H1 (cell line): ENCODE measurements around the gene TTLL1. TPM values are rescaled to one million over a fixed set of nuclear protein-coding genes. Genes with fewer than 3 reads are reported as not detected.

Experiments used
- CTCF ChIA-PET: fragments of 300-600 bp; sonication (Branson Sonifier 250); formaldehyde crosslinking; loops from one replicate; lab custom pipeline; 2021; ENCODE audit not compliant: partially characterized antibody; lab: Charles Lee
- POLR2A ChIA-PET: fragments of 300-600 bp; sonication (Branson Sonifier 250); formaldehyde crosslinking; loops from one replicate; lab custom pipeline; 2021; ENCODE audit warnings: inconsistent platforms; ENCODE audit not compliant: partially characterized antibody; lab: Charles Lee
- DNase-seq, 2 experiments: peaks; one replicate each; pipeline versions ENCODE4 v3.0.0 to v3.0.0-alpha.2; 2010 to 2022; ENCODE audit warnings: low spot score in 2 of 2, low read depth in 1 of 2, mixed read lengths in 1 of 2
- FAIRE-seq: peaks from 2 replicates; lab custom pipeline; 2011; peaks lifted over from hg19 to GRCh38; lab: Jason Lieb, UNC
- H2AFZ ChIP-seq: 2 replicates; pipeline ENCODE4 v1.8.1; 2012; ENCODE audit warnings: low read length, inconsistent platforms
- H2AK5ac ChIP-seq: 2 replicates; pipeline ENCODE4 v1.6.1; 2013; ENCODE audit warnings: low read depth, low read length
- H2BK120ac ChIP-seq: replicated peaks from 2 replicates; pipeline ENCODE3; 2013; ENCODE audit warnings: low read depth, low read length, inconsistent platforms
- H2BK12ac ChIP-seq: 2 replicates; pipeline ENCODE4 v1.6.1; 2013; ENCODE audit warnings: low read depth, low read length
- H2BK15ac ChIP-seq: 2 replicates; pipeline ENCODE4 v1.6.1; 2013; ENCODE audit warnings: low read length
- H2BK20ac ChIP-seq: 2 replicates; pipeline ENCODE4 v1.6.1; 2013; ENCODE audit warnings: low read length
- H2BK5ac ChIP-seq: 2 replicates; pipeline ENCODE4 v1.6.1; 2013; ENCODE audit warnings: low read depth, low read length
- H3K14ac ChIP-seq: 2 replicates; pipeline ENCODE4 v1.6.1; 2013; ENCODE audit warnings: inconsistent platforms; ENCODE audit not compliant: insufficient read length
- H3K18ac ChIP-seq: 2 replicates; pipeline ENCODE4 v1.6.1; 2013; ENCODE audit warnings: low read length; ENCODE audit errors: extremely low read depth
- H3K23ac ChIP-seq: 2 replicates; pipeline ENCODE4 v1.6.1; 2013; ENCODE audit warnings: inconsistent platforms; ENCODE audit not compliant: insufficient read length
- H3K23me2 ChIP-seq: 2 replicates; pipeline ENCODE4 v1.6.1; 2013; ENCODE audit warnings: low read depth, low read length
- H3K27ac ChIP-seq: 2 replicates; pipeline ENCODE4 v1.6.1; 2011; ENCODE audit warnings: low read depth, low read length, inconsistent platforms
- H3K27me3 ChIP-seq, 4 experiments: replicated peaks in 1 of 4; 1 replicate in 1 of 4; 2 replicates in 3 of 4; pipeline versions ENCODE4 v1.6.1 to v1.8.1; 2011 to 2013; ENCODE audit warnings: low read length in 3 of 4, mild to moderate bottlenecking in 3 of 4, inconsistent platforms in 2 of 4, mixed read lengths in 2 of 4, moderate library complexity in 1 of 4; ENCODE audit not compliant: control insufficient read depth in 3 of 4, insufficient read depth in 3 of 4; ENCODE audit errors: extremely low read depth in 1 of 4
- H3K36me3 ChIP-seq, 4 experiments: 2 replicates each; pipeline versions ENCODE4 v1.6.1 to v1.8.1; 2011 to 2013; ENCODE audit warnings: mild to moderate bottlenecking in 4 of 4, low read length in 3 of 4, moderate library complexity in 2 of 4, control low read depth in 1 of 4, inconsistent platforms in 1 of 4; ENCODE audit not compliant: insufficient read depth in 4 of 4, control insufficient read depth in 2 of 4
- H3K4ac ChIP-seq: replicated peaks from 2 replicates; pipeline ENCODE3; 2013; ENCODE audit warnings: low read length, low read depth, mixed read lengths, inconsistent platforms; ENCODE audit not compliant: insufficient read length
- H3K4me1 ChIP-seq, 4 experiments: replicated peaks in 1 of 4; 1 replicate in 1 of 4; 2 replicates in 3 of 4; pipeline versions ENCODE4 v1.6.1 to v1.8.1; 2011 to 2013; ENCODE audit warnings: low read length in 3 of 4, inconsistent platforms in 2 of 4, mixed read lengths in 1 of 4; ENCODE audit not compliant: insufficient read depth in 4 of 4, control insufficient read depth in 3 of 4
- H3K4me2 ChIP-seq, 2 experiments: 2 replicates each; pipeline versions ENCODE4 v1.6.1 to v1.8.1; 2011 to 2013; ENCODE audit warnings: low read depth in 2 of 2, low read length in 2 of 2, control low read depth in 1 of 2, inconsistent platforms in 1 of 2, mild to moderate bottlenecking in 1 of 2; ENCODE audit not compliant: insufficient read depth in 1 of 2
- H3K4me3 ChIP-seq, 4 experiments: fragments of 200-600, 300-600 bp in 1 of 4; sonication (generic), shearing (Covaris generic), sonication (Bioruptor Twin) in 1 of 4; 2 replicates each; pipeline versions ENCODE4 v1.5.1 to v1.8.1; 2011 to 2016; ENCODE audit warnings: low read length in 4 of 4, low read depth in 3 of 4, control low read depth in 2 of 4, inconsistent platforms in 2 of 4, mild to moderate bottlenecking in 2 of 4, mixed read lengths in 1 of 4, moderate library complexity in 1 of 4; ENCODE audit not compliant: insufficient read depth in 2 of 4; ENCODE audit errors: extremely low read depth in 1 of 4
- H3K56ac ChIP-seq: replicated peaks from 2 replicates; pipeline ENCODE3; 2013; ENCODE audit warnings: low read depth, mild to moderate bottlenecking, mixed read lengths, low read length, inconsistent platforms; ENCODE audit not compliant: insufficient read length
- H3K79me1 ChIP-seq: 2 replicates; pipeline ENCODE4 v1.6.1; 2013; ENCODE audit warnings: low read depth, low read length, control low read depth
- H3K79me2 ChIP-seq, 2 experiments: 2 replicates each; pipeline versions ENCODE4 v1.6.1 to v1.8.1; 2012 to 2013; ENCODE audit warnings: low read length in 2 of 2, mild to moderate bottlenecking in 2 of 2, inconsistent platforms in 1 of 2; ENCODE audit not compliant: insufficient read depth in 2 of 2, control insufficient read depth in 1 of 2
- H3K9ac ChIP-seq, 4 experiments: replicated peaks in 1 of 4; 1 replicate in 1 of 4; 2 replicates in 3 of 4; pipeline versions ENCODE4 v1.6.1 to v1.8.1; 2011 to 2013; ENCODE audit warnings: low read depth in 3 of 4, low read length in 3 of 4, control low read depth in 2 of 4, mild to moderate bottlenecking in 2 of 4, moderate library complexity in 2 of 4, inconsistent platforms in 1 of 4; ENCODE audit errors: extremely low read depth in 1 of 4
- H3K9me3 ChIP-seq, 2 experiments: 2 replicates each; pipeline versions ENCODE4 v1.6.1 to v1.8.1; 2012 to 2013; ENCODE audit warnings: mild to moderate bottlenecking in 2 of 2, moderate library complexity in 2 of 2, control low read depth in 1 of 2, inconsistent platforms in 1 of 2, low read depth in 1 of 2, low read length in 1 of 2, mixed read lengths in 1 of 2; ENCODE audit not compliant: insufficient read depth in 2 of 2
- H4K20me1 ChIP-seq, 2 experiments: replicated peaks in 1 of 2; 2 replicates each; pipeline versions ENCODE3 to v1.8.1; 2011 to 2013; ENCODE audit warnings: inconsistent platforms in 2 of 2, low read length in 2 of 2, mild to moderate bottlenecking in 1 of 2; ENCODE audit not compliant: insufficient read depth in 2 of 2, control insufficient read depth in 1 of 2
- H4K5ac ChIP-seq: 2 replicates; pipeline ENCODE4 v1.6.1; 2013; ENCODE audit warnings: low read length, low read depth, mixed read lengths, inconsistent platforms; ENCODE audit not compliant: insufficient read length
- H4K8ac ChIP-seq: 2 replicates; pipeline ENCODE4 v1.8.0; 2013; ENCODE audit warnings: mild to moderate bottlenecking, moderate library complexity, low read length, inconsistent platforms; ENCODE audit not compliant: insufficient read depth; ENCODE audit errors: extremely low read depth
- H4K91ac ChIP-seq: replicated peaks from 2 replicates; pipeline ENCODE3; 2013; ENCODE audit warnings: low read length, mixed read lengths, inconsistent platforms; ENCODE audit not compliant: insufficient read length
- ASH2L ChIP-seq: fragments of 200-600, 300-600 bp; sonication (generic); IDR thresholded peaks from one replicate; pipeline ENCODE4 v1.7.1; 2017; ENCODE audit warnings: low read length
- CREB1 ChIP-seq: IDR thresholded peaks from 2 replicates; pipeline ENCODE4 v1.6.1; 2012; ENCODE audit warnings: inconsistent platforms
- KDM1A ChIP-seq: fragments of 200-600, 300-600 bp; sonication (generic); IDR thresholded peaks from 2 replicates; pipeline ENCODE4 v1.7.1; 2016; ENCODE audit warnings: mild to moderate bottlenecking, low read length, borderline replicate concordance
- KDM4A ChIP-seq: IDR thresholded peaks from one replicate; pipeline ENCODE4 v1.7.1; 2012; ENCODE audit warnings: low read depth, mild to moderate bottlenecking, moderate library complexity, low read length, inconsistent platforms; ENCODE audit not compliant: severe bottlenecking
- KDM5A ChIP-seq: fragments of 200-600 bp; IDR thresholded peaks from 2 replicates; pipeline ENCODE4 v1.7.1; 2012; ENCODE audit warnings: mild to moderate bottlenecking, low read length, inconsistent platforms, mixed read lengths
- NRF1 ChIP-seq: IDR thresholded peaks from 2 replicates; pipeline ENCODE4 v1.6.1; 2011; ENCODE audit warnings: mild to moderate bottlenecking, low read depth, low read length, improper control_type of control experiment
- RXRA ChIP-seq: IDR thresholded peaks from 2 replicates; pipeline ENCODE4 v1.6.1; 2011; ENCODE audit warnings: low read depth, mild to moderate bottlenecking, low read length, moderate library complexity; ENCODE audit not compliant: insufficient read depth
- TEAD4 ChIP-seq: IDR thresholded peaks from 2 replicates; pipeline ENCODE4 v1.6.1; 2012; ENCODE audit warnings: low read depth, low read length, inconsistent platforms, mixed read lengths
- ZNF274 ChIP-seq: IDR thresholded peaks from 2 replicates; pipeline ENCODE4 v1.7.0; 2012; ENCODE audit warnings: low read length, borderline replicate concordance; ENCODE audit errors: extremely low read depth
- WGBS, 2 experiments: shearing (Covaris generic) in 1 of 2; methylation state at CpG; one replicate each; pipeline versions ENCODE4 v1.1.6 to v1.1.7; 2013 to 2015; ENCODE audit warnings: low lambda C conversion rate in 2 of 2, mixed read lengths in 2 of 2, inconsistent platforms in 1 of 2, low coverage in 1 of 2, missing lambda C conversion rate in 1 of 2; ENCODE audit not compliant: insufficient replicate concordance in 2 of 2, insufficient coverage in 1 of 2, insufficient read length in 1 of 2; ENCODE audit errors: extremely low coverage in 1 of 2, missing lambda C conversion rate in 1 of 2; 5-methylcytosine and 5-hydroxymethylcytosine counted together
- polyA plus RNA-seq, 7 experiments: library from polyadenylated mRNA; depleted of rRNA in 3 of 7; stranded (reverse) in 5 of 7; unstranded in 2 of 7; fragments of >200 nt in 5 of 7; fragments of 200-250 nt in 2 of 7; gene quantifications; 1 replicate in 5 of 7; 2 replicates in 1 of 7; 4 replicates in 1 of 7; pipeline versions ENCODE4 v1.2.1 to v1.2.3, GENCODE V29; 2011 to 2013; ENCODE audit warnings: missing spikeins in 2 of 7, mixed read lengths in 2 of 7
- total RNA-seq: library from RNA; stranded (reverse); fragmentation: NEBNext Ultra II Directional; extraction: Animal tissue kit (Norgen Biotek cat#: 25700); gene quantifications from 2 replicates; pipeline ENCODE4 v1.2.1, GENCODE V29; 2021

The TTLL1 gene
- total and polyA plus RNA-seq, 2 of the 8 experiments (the other 6 are each of a cell fraction or from before 2014, with no cell fraction given), result 5.0 to 13.8 TPM

GRCh38 chr22:43109511-43109910, 20.3 kb upstream of the TTLL1 start:
- CTCF ChIA-PET, result interaction anchor here (0.6 to 3.1 kb wide), 4 partner anchors 11 to 86 kb away, joined by 3 to 9 read pairs (median 4); no protein-coding TSS in a partner anchor
- 31% methylated on average over 5 of the region's 5 CpGs; no CpG with 5 or more reads in 1 of the 2 experiments for WGBS, 2 experiments

More at GRCh38 chr22:43109511-43109910, 20.3 kb upstream of the TTLL1 start:
- Histone ChIP-seq H3K4me2 (peak overlapping the region; percentile 91 to 97), H3K79me1 (no peaks in the 10 kb centered on the region), H4K8ac (no peak overlapping the region), H4K91ac (no peak overlapping the region), H3K36me3 (no peaks in the 10 kb centered on the region), H3K56ac (no peak overlapping the region), H4K5ac (no peak overlapping the region), H2BK15ac (no peak overlapping the region), H3K23me2 (peaks cover 13% of the 10 kb centered on the region; the same call in 1 of the 2 replicates), H3K18ac (no peak overlapping the region; the same call in 1 of the 2 replicates), H2AFZ (no peak overlapping the region), H3K23ac (no peak overlapping the region), H2BK120ac (no peak overlapping the region), H3K14ac (no peak overlapping the region), H3K4ac (no peak overlapping the region), H2BK20ac (no peak overlapping the region), H2AK5ac (no peak overlapping the region), H3K27me3 (peaks cover 10 to 46% (median 40%) of the 10 kb centered on the region in 4 experiments), H3K79me2 (no peaks in the 10 kb centered on the region), H3K27ac (no peak overlapping the region), H2BK12ac (no peak overlapping the region), H2BK5ac (no peak overlapping the region), H3K4me3 (peak overlapping the region in 2 of 4 experiments; percentile 19 to 66; a peak in 5 of 8 replicates), H3K4me1 (peaks cover 0 to 3% (median 1%) of the 10 kb centered on the region in 4 experiments; a peak in 4 of 7 replicates), H4K20me1 (peaks cover 3 to 4% of the 10 kb centered on the region in 2 experiments), H3K9ac (no peak overlapping the region), H3K9me3 (no peaks in the 10 kb centered on the region)
- no peak for DNase-seq
- POLR2A ChIA-PET, result interaction anchor here (0.6 to 1.4 kb wide), 5 partner anchors 9 to 495 kb away, joined by 3 to 4 read pairs (median 3); partner anchors contain the start of gene POLDIP3
- TF ChIP-seq CREB1 (no peak), KDM5A (no peak), RXRA (no peak), NRF1 (no peak), KDM1A (peak; percentile 50; the same call in 1 of the 2 replicates), ZNF274 (no peak), KDM4A (no peak), TEAD4 (no peak), ASH2L (no peak)
- FAIRE-seq, result no peak
